Astrocyte (in vitro differentiated cells and primary cell): ENCODE data around the gene MAP4K2. TPM values are rescaled to one million over a fixed set of nuclear protein-coding genes. Genes with fewer than 3 reads are reported as not detected.

Experiments used
- DNase-seq: peaks from one replicate; pipeline ENCODE4 v3.0.0-alpha.2; 2010; ENCODE audit warnings: low read depth
- FAIRE-seq: peaks from 2 replicates; lab custom pipeline; 2011; peaks lifted over from hg19 to GRCh38; lab: Jason Lieb, UNC
- H2AFZ ChIP-seq: 2 replicates; pipeline ENCODE4 v1.6.0; 2012; ENCODE audit warnings: low read depth, low read length, inconsistent platforms
- H3K27ac ChIP-seq: 2 replicates; pipeline ENCODE4 v1.5.1; 2011; ENCODE audit warnings: low read depth, low read length, inconsistent platforms
- H3K27me3 ChIP-seq: 2 replicates; pipeline ENCODE4 v1.6.0; 2011; ENCODE audit warnings: low read length, inconsistent platforms; ENCODE audit not compliant: insufficient read depth
- H3K36me3 ChIP-seq: 2 replicates; pipeline ENCODE4 v1.5.1; 2011; ENCODE audit warnings: low read length, inconsistent platforms; ENCODE audit not compliant: insufficient read depth
- H3K4me1 ChIP-seq: 2 replicates; pipeline ENCODE4 v1.5.1; 2011; ENCODE audit warnings: low read length, inconsistent platforms; ENCODE audit not compliant: insufficient read depth
- H3K4me2 ChIP-seq: 2 replicates; pipeline ENCODE4 v1.6.0; 2012; ENCODE audit warnings: low read length, inconsistent platforms
- H3K4me3 ChIP-seq: 2 replicates; pipeline ENCODE4 v1.5.1; 2011; ENCODE audit warnings: low read depth, mild to moderate bottlenecking, low read length, inconsistent platforms; ENCODE audit not compliant: insufficient read depth
- H3K79me2 ChIP-seq: 2 replicates; pipeline ENCODE4 v1.6.0; 2012; ENCODE audit warnings: mild to moderate bottlenecking, low read length, inconsistent platforms; ENCODE audit not compliant: insufficient read depth
- H3K9ac ChIP-seq: 2 replicates; pipeline ENCODE4 v1.6.0; 2012; ENCODE audit warnings: mild to moderate bottlenecking, low read length, inconsistent platforms
- H3K9me3 ChIP-seq: 2 replicates; pipeline ENCODE4 v1.5.1; 2012; ENCODE audit warnings: low read depth, mild to moderate bottlenecking, low read length, inconsistent platforms; ENCODE audit not compliant: insufficient read depth
- H4K20me1 ChIP-seq: 2 replicates; pipeline ENCODE4 v1.6.0; 2012; ENCODE audit warnings: low read length, inconsistent platforms; ENCODE audit not compliant: insufficient read depth
- H3K27ac Mint-ChIP-seq: one replicate; pipeline ENCODE4 v1.8.0; 2021; ENCODE audit warnings: mild to moderate bottlenecking, mixed read lengths; ENCODE audit not compliant: unreplicated experiment
- H3K27me3 Mint-ChIP-seq: one replicate; pipeline ENCODE4 v1.8.0; 2021; ENCODE audit warnings: low read depth, mixed read lengths; ENCODE audit not compliant: unreplicated experiment
- H3K36me3 Mint-ChIP-seq: one replicate; pipeline ENCODE4 v1.8.0; 2021; ENCODE audit warnings: low read depth, mixed read lengths; ENCODE audit not compliant: unreplicated experiment
- H3K4me1 Mint-ChIP-seq: one replicate; pipeline ENCODE4 v1.8.0; 2021; ENCODE audit warnings: low read depth, mixed read lengths; ENCODE audit not compliant: unreplicated experiment
- H3K4me3 Mint-ChIP-seq: one replicate; pipeline ENCODE4 v1.8.0; 2021; ENCODE audit warnings: mild to moderate bottlenecking, moderate library complexity, mixed read lengths; ENCODE audit not compliant: unreplicated experiment
- H3K9me3 Mint-ChIP-seq: one replicate; pipeline ENCODE4 v1.8.0; 2021; ENCODE audit warnings: mild to moderate bottlenecking, mixed read lengths; ENCODE audit not compliant: unreplicated experiment
- CTCF ChIP-seq: IDR thresholded peaks from 2 replicates; pipeline ENCODE4 v1.5.1; 2011; ENCODE audit warnings: low read depth, mild to moderate bottlenecking, inconsistent platforms, low read length, moderate library complexity; ENCODE audit not compliant: insufficient read depth
- EZH2 ChIP-seq: IDR thresholded peaks from 2 replicates; pipeline ENCODE4 v1.6.1; 2012; ENCODE audit warnings: mild to moderate bottlenecking, low read length, inconsistent platforms; ENCODE audit not compliant: insufficient read depth
- total RNA-seq: library from RNA; stranded (reverse); gene quantifications from 2 replicates; pipeline ENCODE4 v1.2.1, GENCODE V29; 2021

Gene MAP4K2
- total RNA-seq, 1 donor from 2014 or later: 11.2 TPM

- FAIRE-seq (no peak), DNase-seq (no peak)
- H3K27ac ChIP-seq: no peak overlapping the region
- no peaks in the 10 kb centered on the region for H3K27me3 Mint-ChIP-seq
- H2AFZ ChIP-seq: no peak overlapping the region
- H3K27ac Mint-ChIP-seq: no peak overlapping the region
- H3K4me2 ChIP-seq: no peak overlapping the region
- H3K36me3 ChIP-seq: no peaks in the 10 kb centered on the region
- TF ChIP-seq EZH2 (no peak), CTCF (no peak)
- H3K79me2 ChIP-seq: peaks cover 12% of the 10 kb centered on the region
- peaks cover 13% of the 10 kb centered on the region for H3K4me1 ChIP-seq
- no peaks in the 10 kb centered on the region for H3K9me3 ChIP-seq
- H4K20me1 ChIP-seq: no peaks in the 10 kb centered on the region
- H3K4me1 Mint-ChIP-seq: peaks cover 4% of the 10 kb centered on the region
- H3K9me3 Mint-ChIP-seq: no peaks in the 10 kb centered on the region
- peaks cover 4% of the 10 kb centered on the region for H3K36me3 Mint-ChIP-seq
- H3K4me3 ChIP-seq: no peak overlapping the region
- H3K27me3 ChIP-seq: no peaks in the 10 kb centered on the region
- no peak overlapping the region for H3K9ac ChIP-seq
- H3K4me3 Mint-ChIP-seq: no peak overlapping the region
Measured at GRCh38 chr11:64849598-64850356, 46.8 kb upstream of the MAP4K2 start.

GRCh38 chr11:64848826-64849597, 46.0 kb upstream of the MAP4K2 start:
- peaks cover 6% of the 10 kb centered on the region for H3K4me1 ChIP-seq
- H3K4me2 ChIP-seq: no peak overlapping the region
- no peak overlapping the region for H3K27ac ChIP-seq
- DNase-seq (no peak), FAIRE-seq (no peak)
- H3K4me3 ChIP-seq: no peak overlapping the region
- peaks cover 4% of the 10 kb centered on the region for H3K79me2 ChIP-seq
- no peaks in the 10 kb centered on the region for H3K27me3 ChIP-seq
- Mint-ChIP-seq H3K9me3 (no peaks in the 10 kb centered on the region), H3K4me1 (no peaks in the 10 kb centered on the region), H3K36me3 (peaks cover 2% of the 10 kb centered on the region), H3K27me3 (no peaks in the 10 kb centered on the region), H3K4me3 (no peak overlapping the region), H3K27ac (no peak overlapping the region)
- no peak overlapping the region for H3K9ac ChIP-seq
- no peaks in the 10 kb centered on the region for H4K20me1 ChIP-seq
- H2AFZ ChIP-seq: no peak overlapping the region
- TF ChIP-seq EZH2: no peak
- TF ChIP-seq CTCF: no peak
- no peaks in the 10 kb centered on the region for H3K36me3 ChIP-seq
- H3K9me3 ChIP-seq: no peaks in the 10 kb centered on the region
